ENCODE results near the gene IRF5.

DNA sequence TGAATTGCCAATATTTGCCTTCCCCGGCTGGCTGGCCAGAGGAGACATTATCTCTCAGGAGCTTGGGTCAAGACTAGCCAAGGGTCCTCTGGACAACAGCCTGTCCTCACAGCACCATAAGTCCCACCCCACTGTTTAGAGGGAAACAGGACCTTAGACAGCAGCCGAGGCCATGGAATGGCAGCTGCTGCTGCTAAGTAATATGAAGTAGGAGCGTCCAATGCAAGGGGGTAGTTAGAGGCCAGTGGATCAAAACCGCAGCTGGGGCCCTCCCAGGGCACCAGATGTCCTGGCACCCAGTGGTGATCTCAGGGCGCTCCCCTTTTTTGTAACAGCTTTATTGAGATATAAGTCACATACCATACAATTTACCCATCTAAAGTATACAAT is 14.3 kb upstream of the IRF5 start:
- TF ChIP-seq, protein P1, sequence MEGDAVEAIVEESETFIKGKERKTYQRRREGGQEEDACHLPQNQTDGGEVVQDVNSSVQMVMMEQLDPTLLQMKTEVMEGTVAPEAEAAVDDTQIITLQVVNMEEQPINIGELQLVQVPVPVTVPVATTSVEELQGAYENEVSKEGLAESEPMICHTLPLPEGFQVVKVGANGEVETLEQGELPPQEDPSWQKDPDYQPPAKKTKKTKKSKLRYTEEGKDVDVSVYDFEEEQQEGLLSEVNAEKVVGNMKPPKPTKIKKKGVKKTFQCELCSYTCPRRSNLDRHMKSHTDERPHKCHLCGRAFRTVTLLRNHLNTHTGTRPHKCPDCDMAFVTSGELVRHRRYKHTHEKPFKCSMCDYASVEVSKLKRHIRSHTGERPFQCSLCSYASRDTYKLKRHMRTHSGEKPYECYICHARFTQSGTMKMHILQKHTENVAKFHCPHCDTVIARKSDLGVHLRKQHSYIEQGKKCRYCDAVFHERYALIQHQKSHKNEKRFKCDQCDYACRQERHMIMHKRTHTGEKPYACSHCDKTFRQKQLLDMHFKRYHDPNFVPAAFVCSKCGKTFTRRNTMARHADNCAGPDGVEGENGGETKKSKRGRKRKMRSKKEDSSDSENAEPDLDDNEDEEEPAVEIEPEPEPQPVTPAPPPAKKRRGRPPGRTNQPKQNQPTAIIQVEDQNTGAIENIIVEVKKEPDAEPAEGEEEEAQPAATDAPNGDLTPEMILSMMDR (IDR thresholded peaks at IDR 0.05 in 8 of 11, conservative IDR thresholded peaks at IDR 0.05 in 3 of 11), result no peak
- no peak for TF ChIP-seq POLR2A (IDR thresholded peaks at IDR 0.05)

Measured in spleen (tissue), 7 donors.